Caco-2 (cell line): ENCODE measurements around the gene ABCA7. TPM values are rescaled to one million over a fixed set of nuclear protein-coding genes. Genes with fewer than 3 reads are reported as not detected.

Experiments used
- BruUV-seq: library from RNA; stranded (reverse); fragments of 400-500 nt; replicated peaks from 2 replicates; lab custom pipeline; 2021; lab: Mats Ljungman, UMichigan
- CTCF ChIA-PET: fragments of 300-600 bp; sonication (Branson Sonifier 250); formaldehyde crosslinking; loops from one replicate; lab custom pipeline; 2022; ENCODE audit warnings: antibody characterized with exemption; lab: Charles Lee
- POLR2A ChIA-PET: fragments of 300-600 bp; sonication (Branson Sonifier 250); formaldehyde crosslinking; loops from one replicate; lab custom pipeline; 2022; ENCODE audit warnings: antibody characterized with exemption; lab: Charles Lee
- DNase-seq, 2 experiments: peaks; one replicate each; pipeline versions ENCODE4 v3.0.0 to v3.0.0-alpha.2; 2020 to 2022
- H3K27me3 ChIP-seq: replicated peaks from 2 replicates; pipeline ENCODE4 v1.6.0; 2011; ENCODE audit warnings: low read length; ENCODE audit not compliant: control insufficient read depth, insufficient read depth
- H3K36me3 ChIP-seq: 2 replicates; pipeline ENCODE4 v1.5.1; 2011; ENCODE audit warnings: low read length; ENCODE audit not compliant: control insufficient read depth, insufficient read depth
- H3K4me1 ChIP-seq: fragments of 250-450 bp; sonication (Bioruptor Pico); 2 replicates; pipeline ENCODE4 v1.5.1; 2020; ENCODE audit warnings: mild to moderate bottlenecking
- H3K4me3 ChIP-seq: 2 replicates; pipeline ENCODE4 v1.5.1; 2011; ENCODE audit warnings: low read depth, mild to moderate bottlenecking, control low read depth, low read length
- H3K9me3 ChIP-seq: fragments of 250-450 bp; sonication (Bioruptor Pico); 2 replicates; pipeline ENCODE4 v1.5.1; 2020; ENCODE audit warnings: mild to moderate bottlenecking, moderate library complexity
- H3K27ac Mint-ChIP-seq: one replicate; pipeline ENCODE4 v1.8.0; 2022; ENCODE audit warnings: mixed read lengths; ENCODE audit not compliant: unreplicated experiment
- H3K27me3 Mint-ChIP-seq: one replicate; pipeline ENCODE4 v1.8.0; 2022; ENCODE audit warnings: mixed read lengths; ENCODE audit not compliant: insufficient read depth, unreplicated experiment
- H3K36me3 Mint-ChIP-seq: one replicate; pipeline ENCODE4 v1.8.0; 2022; ENCODE audit warnings: mild to moderate bottlenecking, mixed read lengths; ENCODE audit not compliant: insufficient read depth, unreplicated experiment
- H3K4me1 Mint-ChIP-seq: one replicate; pipeline ENCODE4 v1.8.0; 2022; ENCODE audit warnings: low read depth, mixed read lengths; ENCODE audit not compliant: unreplicated experiment
- H3K4me3 Mint-ChIP-seq: one replicate; pipeline ENCODE4 v1.8.0; 2022; ENCODE audit warnings: mild to moderate bottlenecking, moderate library complexity, mixed read lengths; ENCODE audit not compliant: unreplicated experiment
- H3K9me3 Mint-ChIP-seq: one replicate; pipeline ENCODE4 v1.8.0; 2022; ENCODE audit warnings: mixed read lengths; ENCODE audit not compliant: unreplicated experiment
- CTCF ChIP-seq, 2 experiments: fragments of 200-600 bp in 1 of 2; IDR thresholded peaks; 1 replicate in 1 of 2; 2 replicates in 1 of 2; pipeline versions ENCODE4 v1.5.1 to v1.8.0; 2011 to 2022; ENCODE audit warnings: antibody characterized with exemption in 1 of 2, control low read depth in 1 of 2, inconsistent platforms in 1 of 2, low read depth in 1 of 2, low read length in 1 of 2, mild to moderate bottlenecking in 1 of 2, moderate library complexity in 1 of 2; ENCODE audit not compliant: insufficient read depth in 1 of 2, severe bottlenecking in 1 of 2, unreplicated experiment in 1 of 2
- intact Hi-C: fragments of 100-400 bp; cut with micrococcal nuclease; formaldehyde crosslinking; loops from one replicate; pipeline ENCODE4 v1.10.0; 2022; ENCODE audit not compliant: unreplicated experiment
- total RNA-seq: library from RNA; stranded (reverse); gene quantifications from 2 replicates; pipeline ENCODE4 v1.2.3, GENCODE V29; 2022

The ABCA7 gene
- total RNA-seq, 1 experiment from 2014 or later: 45.9 TPM

- no TSS peak for BruUV-seq
- H3K9me3 Mint-ChIP-seq: no peaks in the 10 kb centered on the region
- peaks cover 52% of the 10 kb centered on the region for H3K36me3 Mint-ChIP-seq
- no peak for TF ChIP-seq CTCF (IDR thresholded peaks at IDR 0.05; ENCODE audit: insufficient read depth in 1 of 2, low read depth in 1 of 2, low read length in 1 of 2, severe bottlenecking in 1 of 2, unreplicated experiment in 1 of 2)
- Histone ChIP-seq H3K27me3 (no peaks in the 10 kb centered on the region), H3K4me3 (no peak overlapping the region), H3K9me3 (no peaks in the 10 kb centered on the region), H3K36me3 (no peaks in the 10 kb centered on the region; the same call in 1 of the 2 replicates), H3K4me1 (peaks cover 10% of the 10 kb centered on the region)
- ChIA-PET CTCF (interaction anchor here (0.6 to 1.6 kb wide), 2 partner anchors 15 to 113 kb away, joined by 3 read pairs; partner anchors contain the start of gene CNN2), POLR2A (interaction anchor here (2.4 kb wide), 1 partner anchor 227 kb away, joined by 21 read pairs; the partner anchor contains the start of gene CIRBP)
- no peaks in the 10 kb centered on the region for H3K4me1 Mint-ChIP-seq
- no peak for DNase-seq
- no peak overlapping the region for H3K4me3 Mint-ChIP-seq
- intact Hi-C loops: loop anchor here (1.0 to 2.0 kb wide), 2 partner anchors 21 to 22 kb away; partner anchors contain the start of genes RNU6-2 and TMEM259
- H3K27ac Mint-ChIP-seq: no peak overlapping the region
- H3K27me3 Mint-ChIP-seq: no peaks in the 10 kb centered on the region
These were observed 2.2 kb downstream of the ABCA7 start for GRCh38 chr19:1041835-1042685.

DNA sequence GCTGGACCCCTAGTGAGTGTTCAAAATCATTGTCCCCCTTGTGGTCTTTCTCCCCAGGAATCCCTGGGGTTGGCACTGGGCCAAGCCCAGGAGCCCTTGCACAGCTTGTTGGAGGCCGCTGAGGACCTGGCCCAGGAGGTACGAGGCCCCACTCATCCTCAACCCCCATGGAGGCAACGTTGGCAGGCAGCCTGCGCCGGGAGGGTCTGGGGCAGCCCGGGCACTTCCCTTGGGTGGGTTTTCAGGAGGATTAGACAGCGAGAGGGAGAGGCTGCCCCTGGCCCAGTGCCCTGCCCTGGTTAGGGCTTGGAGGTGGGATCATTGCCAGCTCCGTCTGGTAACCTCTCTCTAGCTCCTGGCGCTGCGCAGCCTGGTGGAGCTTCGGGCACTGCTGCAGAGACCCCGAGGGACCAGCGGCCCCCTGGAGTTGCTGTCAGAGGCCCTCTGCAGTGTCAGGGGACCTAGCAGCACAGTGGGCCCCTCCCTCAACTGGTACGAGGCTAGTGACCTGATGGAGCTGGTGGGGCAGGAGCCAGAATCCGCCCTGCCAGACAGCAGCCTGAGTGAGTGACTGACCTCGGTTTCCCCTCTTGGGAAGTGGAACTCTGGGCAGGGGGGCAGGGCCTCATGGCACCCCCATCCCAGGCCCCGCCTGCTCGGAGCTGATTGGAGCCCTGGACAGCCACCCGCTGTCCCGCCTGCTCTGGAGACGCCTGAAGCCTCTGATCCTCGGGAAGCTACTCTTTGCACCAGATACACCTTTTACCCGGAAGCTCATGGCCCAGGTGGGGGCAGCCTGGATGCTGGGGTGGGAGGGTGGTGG is 3.0 kb downstream of the ABCA7 start:
- no peak overlapping the region for H3K4me3 Mint-ChIP-seq
- H3K27ac Mint-ChIP-seq: no peak overlapping the region
- intact Hi-C loops: no loop called here
- no peaks in the 10 kb centered on the region for H3K27me3 Mint-ChIP-seq
- POLR2A ChIA-PET: no interaction called here
- H3K4me1 Mint-ChIP-seq: no peaks in the 10 kb centered on the region
- no peaks in the 10 kb centered on the region; the same call in 1 of the 2 replicates for H3K36me3 ChIP-seq
- peaks cover 10% of the 10 kb centered on the region for H3K4me1 ChIP-seq
- no TSS peak for BruUV-seq
- H3K36me3 Mint-ChIP-seq: peaks cover 44% of the 10 kb centered on the region
- H3K9me3 ChIP-seq: no peaks in the 10 kb centered on the region
- H3K27me3 ChIP-seq: no peaks in the 10 kb centered on the region
- CTCF ChIA-PET: interaction anchor here (0.8 to 1.6 kb wide), 2 partner anchors 16 to 42 kb away, joined by 3 read pairs; partner anchors contain the start of gene CNN2
- no peaks in the 10 kb centered on the region for H3K9me3 Mint-ChIP-seq
- no peak for DNase-seq
- no peak for TF ChIP-seq CTCF (IDR thresholded peaks at IDR 0.05; ENCODE audit: insufficient read depth in 1 of 2, low read depth in 1 of 2, low read length in 1 of 2, severe bottlenecking in 1 of 2, unreplicated experiment in 1 of 2)
- H3K4me3 ChIP-seq: no peak overlapping the region

DNA sequence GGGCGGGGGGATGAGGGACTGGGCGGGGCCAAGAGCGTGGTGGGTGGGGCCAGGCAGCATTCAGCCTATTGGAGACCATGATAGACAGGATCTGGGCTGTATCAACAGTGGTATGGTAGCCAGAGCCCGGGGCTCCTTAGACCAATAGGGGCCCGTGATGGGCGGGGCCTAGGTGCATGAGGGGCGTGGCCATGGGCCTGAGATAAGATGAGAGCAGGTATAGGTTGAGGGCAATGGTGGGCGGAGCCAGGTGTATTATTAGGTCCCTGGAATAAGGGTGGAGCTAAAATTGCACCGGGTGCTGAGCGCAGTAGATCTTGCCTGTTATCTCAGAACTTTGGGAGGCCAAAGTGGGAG is 5.3 kb downstream of the ABCA7 start:
- intact Hi-C loops: no loop called here
- no peak for TF ChIP-seq CTCF (IDR thresholded peaks at IDR 0.05; ENCODE audit: insufficient read depth in 1 of 2, low read depth in 1 of 2, low read length in 1 of 2, severe bottlenecking in 1 of 2, unreplicated experiment in 1 of 2)
- Histone ChIP-seq H3K4me3 (no peak overlapping the region), H3K27me3 (no peaks in the 10 kb centered on the region), H3K36me3 (no peaks in the 10 kb centered on the region), H3K9me3 (no peaks in the 10 kb centered on the region), H3K4me1 (peaks cover 5% of the 10 kb centered on the region)
- ChIA-PET POLR2A (interaction anchor here (0.6 kb wide), 1 partner anchor 54 kb away, joined by 11 read pairs; no protein-coding TSS in a partner anchor), CTCF (no interaction called here)
- H3K36me3 Mint-ChIP-seq: peaks cover 21% of the 10 kb centered on the region
- H3K27ac Mint-ChIP-seq: no peak overlapping the region
- no TSS peak for BruUV-seq
- H3K27me3 Mint-ChIP-seq: no peaks in the 10 kb centered on the region
- peak; percentile 78 to 88 for DNase-seq
- H3K4me3 Mint-ChIP-seq: no peak overlapping the region
- H3K4me1 Mint-ChIP-seq: no peaks in the 10 kb centered on the region
- H3K9me3 Mint-ChIP-seq: no peaks in the 10 kb centered on the region
